K562 (cell line): Measurements from ENCODE around the gene MGAT4B. TPM values are rescaled to one million over a fixed set of nuclear protein-coding genes. Genes with fewer than 3 reads are reported as not detected.

Experiments
- FOXJ2 ChIP-seq: fragments of 200-800 bp; sonication (Bioruptor generic); IDR thresholded peaks from 2 replicates; pipeline ENCODE4 v1.6.1; 2016; ENCODE audit warnings: missing genetic modification characterization, missing compliant biosample characterization
- HSF4 ChIP-seq: fragments of 250-450 bp; sonication (Bioruptor Pico); IDR thresholded peaks from 2 replicates; pipeline ENCODE4 v2.1.2; 2022; ENCODE audit warnings: mild to moderate bottlenecking, moderate library complexity, borderline replicate concordance
- NR2C1 ChIP-seq, 2 experiments: fragments of 450-650 bp; IDR thresholded peaks; 2 replicates each; pipeline ENCODE4 v1.6.1; 2017; ENCODE audit warnings: mild to moderate bottlenecking in 2 of 2, antibody characterized with exemption in 1 of 2, inconsistent platforms in 1 of 2, missing compliant biosample characterization in 1 of 2, missing genetic modification characterization in 1 of 2
- RBFOX2 ChIP-seq: fragments of 200-400 bp; formaldehyde crosslinking; IDR thresholded peaks from 2 replicates; pipeline ENCODE4 v1.6.1; 2017; ENCODE audit warnings: low read depth, mild to moderate bottlenecking, low read length, moderate library complexity
- SIN3A ChIP-seq, 2 experiments: fragments of 150-350 bp in 1 of 2; IDR thresholded peaks; 2 replicates each; pipeline ENCODE4 v1.6.1; 2011 to 2016; ENCODE audit warnings: borderline replicate concordance in 2 of 2, low read depth in 2 of 2, low read length in 2 of 2, mild to moderate bottlenecking in 2 of 2, moderate library complexity in 2 of 2; ENCODE audit not compliant: control insufficient read depth in 1 of 2
- SIRT6 ChIP-seq: IDR thresholded peaks from one replicate; pipeline ENCODE4 v1.6.1; 2012; ENCODE audit warnings: low read depth, mild to moderate bottlenecking, control low read depth, inconsistent platforms, low read length, moderate library complexity
- SUPT5H ChIP-seq: fragments of 450-650 bp; IDR thresholded peaks from 2 replicates; pipeline ENCODE4 v1.6.1; 2016
- TOE1 ChIP-seq, 2 experiments: fragments of 450-650 bp in 1 of 2; sonication (generic) in 1 of 2; formaldehyde crosslinking in 1 of 2; IDR thresholded peaks; 2 replicates each; pipeline versions ENCODE4 v1.7.1 to v1.8.0; 2016 to 2022; ENCODE audit warnings: borderline replicate concordance in 2 of 2, mild to moderate bottlenecking in 2 of 2, antibody characterized with exemption in 1 of 2, inconsistent platforms in 1 of 2, low read depth in 1 of 2, missing genetic modification reagents in 1 of 2, moderate library complexity in 1 of 2
- ZNF184 ChIP-seq: sonication (generic); formaldehyde crosslinking; IDR thresholded peaks from 2 replicates; pipeline ENCODE4 v1.5.0; 2020; ENCODE audit warnings: missing genetic modification reagents
- ZNF431 ChIP-seq: sonication (generic); formaldehyde crosslinking; IDR thresholded peaks from 2 replicates; pipeline ENCODE4 v1.8.0; 2022; ENCODE audit warnings: mild to moderate bottlenecking, missing genetic modification reagents
- polyA plus RNA-seq, 8 experiments: library from polyadenylated mRNA; depleted of rRNA in 4 of 8; stranded (reverse) in 5 of 8; unstranded in 3 of 8; fragments of >200 nt; fragmentation: Nextera tagmentation in 2 of 8; fragmentation: Illumina TruSeq in 1 of 8; extraction: Ambion mirVana in 2 of 8; extraction: Trizol in 1 of 8; gene quantifications; 2 replicates each; pipeline versions ENCODE4 v1.2.1 to v1.2.3, GENCODE V29; 2011 to 2014; ENCODE audit warnings: inconsistent platforms in 1 of 8, missing spikeins in 1 of 8
- total RNA-seq, 7 experiments: library from RNA; depleted of rRNA in 6 of 7; stranded (reverse); fragments of >200 nt in 6 of 7; fragmentation: Illumina TruSeq in 2 of 7; extraction: Trizol in 2 of 7; gene quantifications; 2 replicates each; pipeline versions ENCODE4 v1.2.1 to v1.2.3, GENCODE V29; 2011 to 2021; ENCODE audit warnings: low replicate concordance in 1 of 7
- TF ChIP-seq, protein P1 (sequence below): fragments of 450-650 bp; formaldehyde crosslinking; conservative IDR thresholded peaks from 2 replicates; pipeline ENCODE4 v1.4.0; 2022; ENCODE audit warnings: mild to moderate bottlenecking, missing genetic modification characterization
- TF ChIP-seq, protein P2 (sequence below), 2 experiments: IDR thresholded peaks in 1 of 2; conservative IDR thresholded peaks in 1 of 2; 2 replicates each; pipeline ENCODE4 v1.6.1; 2016; ENCODE audit warnings: low read depth in 2 of 2, mild to moderate bottlenecking in 1 of 2, missing compliant biosample characterization in 1 of 2, missing genetic modification characterization in 1 of 2, moderate library complexity in 1 of 2
- TF ChIP-seq, protein P3 (sequence below): sonication (generic); formaldehyde crosslinking; IDR thresholded peaks from 2 replicates; pipeline ENCODE4 v1.8.1; 2022; ENCODE audit warnings: missing genetic modification reagents

MGAT4B gene
- total and polyA plus RNA-seq, 9 of the 15 experiments (the other 6 are each of a cell fraction or from before 2014, with no cell fraction given) = 0.34 to 133 (median 75.4) TPM

DNA sequence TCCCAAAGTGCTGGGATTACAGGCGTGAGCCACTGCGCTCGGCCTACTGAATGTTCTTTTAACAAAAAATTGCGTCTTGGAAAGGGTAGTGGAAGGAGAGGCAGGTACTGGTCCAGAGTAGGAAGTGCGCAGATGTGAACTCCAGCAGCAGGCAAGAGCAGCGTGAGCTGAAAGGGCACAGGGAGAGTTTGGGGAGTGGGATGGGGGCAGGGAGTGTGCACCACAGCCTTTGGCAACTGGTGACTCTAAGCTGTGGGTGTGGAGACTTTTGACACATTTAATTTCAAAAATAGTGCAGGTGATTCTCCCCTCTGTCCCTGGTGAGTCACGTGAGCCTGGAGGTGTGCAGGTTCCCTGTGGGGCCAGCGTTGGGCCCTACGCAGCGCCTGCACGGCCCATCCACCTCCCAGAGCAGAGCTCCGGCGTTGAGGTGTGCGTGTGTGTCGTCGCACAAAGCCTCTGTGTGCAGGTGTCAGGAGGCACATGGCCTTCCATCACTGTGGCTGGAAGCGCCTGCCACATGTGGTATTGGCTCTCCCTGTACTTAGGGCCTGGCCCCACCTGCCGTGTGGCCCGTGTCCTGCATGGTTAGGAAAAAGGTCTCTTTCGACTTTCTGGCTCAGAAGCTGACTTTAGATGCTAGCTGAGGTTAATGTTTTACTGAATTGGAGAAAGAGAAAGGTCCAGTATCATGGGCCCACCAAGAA lies 25.5 kb upstream of the MGAT4B start (continued):
- TF ChIP-seq, protein P1, sequence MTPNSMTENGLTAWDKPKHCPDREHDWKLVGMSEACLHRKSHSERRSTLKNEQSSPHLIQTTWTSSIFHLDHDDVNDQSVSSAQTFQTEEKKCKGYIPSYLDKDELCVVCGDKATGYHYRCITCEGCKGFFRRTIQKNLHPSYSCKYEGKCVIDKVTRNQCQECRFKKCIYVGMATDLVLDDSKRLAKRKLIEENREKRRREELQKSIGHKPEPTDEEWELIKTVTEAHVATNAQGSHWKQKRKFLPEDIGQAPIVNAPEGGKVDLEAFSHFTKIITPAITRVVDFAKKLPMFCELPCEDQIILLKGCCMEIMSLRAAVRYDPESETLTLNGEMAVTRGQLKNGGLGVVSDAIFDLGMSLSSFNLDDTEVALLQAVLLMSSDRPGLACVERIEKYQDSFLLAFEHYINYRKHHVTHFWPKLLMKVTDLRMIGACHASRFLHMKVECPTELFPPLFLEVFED (CRISPR knock-in tag) = 0 out of 2 replicates have a peak, but pooled peaks have one; percentile 58
- TF ChIP-seq HSF4 (CRISPR knock-in tag) (no peak), SUPT5H (peak; percentile 33; the same call in 1 of the 2 replicates), RBFOX2 (peak; percentile 69), FOXJ2 (tag) (no peak), SIN3A (IDR thresholded peaks at IDR 0.05; ENCODE audit: borderline replicate concordance in 2 of 2, control insufficient read depth in 1 of 2, low read depth in 2 of 2, low read length in 2 of 2) (no peak), NR2C1 (IDR thresholded peaks at IDR 0.05) (no peak), NR2C1 (tag; IDR thresholded peaks at IDR 0.05) (no peak), SIRT6 (no peak), ZNF431 (CRISPR knock-in tag) (no peak), ZNF184 (CRISPR knock-in tag) (no peak), TOE1 (IDR thresholded peaks at IDR 0.05; ENCODE audit: borderline replicate concordance) (no peak), TOE1 (CRISPR knock-in tag; IDR thresholded peaks at IDR 0.05; ENCODE audit: borderline replicate concordance, low read depth) (no peak)
- TF ChIP-seq, protein P2, sequence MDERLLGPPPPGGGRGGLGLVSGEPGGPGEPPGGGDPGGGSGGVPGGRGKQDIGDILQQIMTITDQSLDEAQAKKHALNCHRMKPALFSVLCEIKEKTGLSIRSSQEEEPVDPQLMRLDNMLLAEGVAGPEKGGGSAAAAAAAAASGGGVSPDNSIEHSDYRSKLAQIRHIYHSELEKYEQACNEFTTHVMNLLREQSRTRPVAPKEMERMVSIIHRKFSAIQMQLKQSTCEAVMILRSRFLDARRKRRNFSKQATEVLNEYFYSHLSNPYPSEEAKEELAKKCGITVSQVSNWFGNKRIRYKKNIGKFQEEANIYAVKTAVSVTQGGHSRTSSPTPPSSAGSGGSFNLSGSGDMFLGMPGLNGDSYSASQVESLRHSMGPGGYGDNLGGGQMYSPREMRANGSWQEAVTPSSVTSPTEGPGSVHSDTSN (CRISPR knock-in tag; IDR thresholded peaks at IDR 0.05; ENCODE audit: low read depth) = no peak
- TF ChIP-seq, protein P2 (tag; conservative IDR thresholded peaks at IDR 0.05; ENCODE audit: low read depth) = no peak
- TF ChIP-seq, protein P3, sequence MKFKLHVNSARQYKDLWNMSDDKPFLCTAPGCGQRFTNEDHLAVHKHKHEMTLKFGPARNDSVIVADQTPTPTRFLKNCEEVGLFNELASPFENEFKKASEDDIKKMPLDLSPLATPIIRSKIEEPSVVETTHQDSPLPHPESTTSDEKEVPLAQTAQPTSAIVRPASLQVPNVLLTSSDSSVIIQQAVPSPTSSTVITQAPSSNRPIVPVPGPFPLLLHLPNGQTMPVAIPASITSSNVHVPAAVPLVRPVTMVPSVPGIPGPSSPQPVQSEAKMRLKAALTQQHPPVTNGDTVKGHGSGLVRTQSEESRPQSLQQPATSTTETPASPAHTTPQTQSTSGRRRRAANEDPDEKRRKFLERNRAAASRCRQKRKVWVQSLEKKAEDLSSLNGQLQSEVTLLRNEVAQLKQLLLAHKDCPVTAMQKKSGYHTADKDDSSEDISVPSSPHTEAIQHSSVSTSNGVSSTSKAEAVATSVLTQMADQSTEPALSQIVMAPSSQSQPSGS (CRISPR knock-in tag) = no peak
